ENCODE results near the gene B4GALT3.
"Not testable (repeated sequence)": the region's sequence is repeated elsewhere in the genome, so short reads cannot be mapped to it uniquely, and the experiment has no call there.

Gene B4GALT3

DNA sequence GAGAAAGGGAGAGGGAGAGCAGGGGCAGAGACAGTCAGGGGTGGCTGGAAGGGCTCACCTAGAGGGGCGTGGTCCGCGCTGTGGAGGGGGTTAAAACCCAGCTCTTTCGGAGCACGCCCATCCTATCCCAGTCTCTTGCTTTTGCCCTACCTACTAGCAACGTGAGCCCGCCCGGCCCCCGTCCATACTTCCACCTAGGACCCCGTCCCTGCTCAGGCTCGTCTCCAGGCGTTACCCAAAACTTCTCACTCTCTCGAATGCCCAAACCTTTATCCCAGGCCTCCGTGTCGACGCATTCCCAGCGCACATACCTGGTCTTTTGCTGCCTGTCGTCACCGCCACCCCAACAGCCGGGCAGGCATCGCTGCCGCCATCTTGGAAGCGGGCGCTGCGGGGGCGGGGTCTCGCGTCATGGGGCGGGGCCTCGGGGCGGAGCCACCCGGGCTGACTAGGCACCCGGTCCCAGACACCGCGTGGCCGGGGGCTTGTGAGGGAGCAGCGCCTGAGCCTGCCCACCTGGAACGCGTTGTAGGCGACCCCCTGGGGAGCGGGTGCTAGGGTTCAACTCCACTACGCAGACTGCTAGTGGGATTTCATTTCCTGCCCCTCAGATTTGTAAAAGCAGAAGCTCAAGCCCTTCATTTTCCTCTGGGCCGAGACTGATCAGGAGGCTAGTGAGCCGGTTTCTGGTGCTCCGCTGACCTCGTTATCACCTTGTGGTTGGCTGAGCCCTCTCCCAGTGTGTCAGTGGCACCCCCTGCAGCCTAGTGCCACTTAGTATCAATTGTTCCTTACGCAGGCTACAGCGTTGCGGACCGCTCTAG, at the start of gene B4GALT3:
B4GALT3 (minus strand) TSS at position 396 of the 824 bp plus-strand sequence. CDS start 1,447 bp downstream, outside the sequence.
- peak; percentile 98 to 99 for DNase-seq

DNA sequence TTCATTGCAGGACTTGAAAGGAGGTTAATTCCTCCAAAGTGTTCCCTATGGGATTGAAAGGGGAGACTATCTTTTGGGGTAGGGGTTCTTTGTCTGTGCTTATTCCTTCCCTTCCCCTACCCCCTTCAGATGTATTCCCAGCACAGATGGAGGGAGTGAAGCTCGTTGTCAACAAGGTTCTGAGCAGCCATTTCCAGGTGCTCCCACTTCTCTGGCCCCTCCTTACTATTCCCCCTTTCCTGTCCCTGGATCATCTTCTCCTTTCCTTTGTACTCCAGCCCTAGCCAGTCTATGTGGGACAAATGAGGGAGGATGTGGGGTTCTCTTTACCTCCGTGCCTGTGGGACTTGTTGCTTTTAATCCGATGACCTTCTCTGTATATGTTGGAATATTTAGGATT, 49.5 kb upstream of the B4GALT3 start:
- no peak for DNase-seq

DNA sequence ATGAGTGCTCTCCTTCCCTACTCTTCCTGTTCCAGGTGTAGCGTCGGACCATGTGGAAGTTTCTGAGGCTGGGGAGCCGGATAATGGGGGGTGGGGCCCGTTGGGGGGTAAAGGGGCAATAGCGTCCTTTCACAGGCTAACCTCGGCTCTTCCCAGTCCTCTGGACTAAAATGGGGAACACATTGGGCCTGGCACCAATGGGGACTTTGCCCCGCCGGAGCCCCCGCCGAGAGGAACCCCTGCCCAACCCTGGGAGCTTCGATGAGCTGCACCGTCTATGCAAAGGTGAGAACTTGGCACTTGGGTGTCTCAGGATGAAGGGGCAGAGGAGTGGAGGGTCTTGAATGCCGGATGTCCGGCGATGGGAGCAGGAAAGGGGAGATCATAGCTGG, 49.0 kb upstream of the B4GALT3 start:
- DNase-seq = no peak

DNA sequence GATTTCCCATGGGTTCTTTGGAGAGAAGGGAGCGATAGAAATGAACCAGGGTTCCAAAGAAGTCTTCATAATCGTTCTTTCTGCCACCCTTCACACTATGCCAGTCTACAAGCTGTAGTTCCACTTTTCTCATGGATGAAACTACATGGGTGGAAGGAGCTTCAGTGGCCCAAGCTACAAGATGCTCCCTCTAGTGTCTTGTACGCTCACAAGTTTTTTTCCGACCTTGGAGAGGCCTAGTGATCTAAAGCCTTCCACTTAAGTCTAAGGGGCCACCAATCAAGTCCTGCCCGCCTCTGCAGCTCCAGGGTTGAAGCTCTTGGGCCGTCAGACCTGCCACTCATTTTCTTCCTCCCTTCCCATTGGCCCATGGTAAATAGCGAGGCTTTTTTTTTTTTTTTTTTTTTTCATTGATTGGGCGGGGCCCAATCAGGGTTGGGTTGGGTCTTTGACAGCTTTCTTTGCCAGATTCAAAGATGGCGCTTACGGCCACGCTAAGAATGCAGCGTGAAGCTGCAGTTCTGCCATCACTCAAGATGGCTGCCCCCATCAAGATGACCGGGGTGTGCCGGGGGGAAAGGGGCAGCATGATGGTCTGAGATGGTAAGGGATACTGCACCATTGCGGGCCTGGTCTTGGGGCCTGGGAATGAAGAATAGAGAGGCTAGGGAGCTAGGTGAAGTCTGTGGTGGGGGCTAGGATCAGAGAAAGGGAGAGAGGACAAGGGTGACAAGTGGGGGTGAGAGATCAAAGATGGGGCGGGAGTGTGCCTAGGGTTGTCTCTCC, 48.4 kb upstream of the B4GALT3 start, which contains the start of gene TOMM40L:
TOMM40L (plus strand) TSS at position 527 of the 786 bp plus-strand sequence. CDS start 430 bp downstream, outside the sequence.
- DNase-seq = peak; percentile 86 to 87

DNA sequence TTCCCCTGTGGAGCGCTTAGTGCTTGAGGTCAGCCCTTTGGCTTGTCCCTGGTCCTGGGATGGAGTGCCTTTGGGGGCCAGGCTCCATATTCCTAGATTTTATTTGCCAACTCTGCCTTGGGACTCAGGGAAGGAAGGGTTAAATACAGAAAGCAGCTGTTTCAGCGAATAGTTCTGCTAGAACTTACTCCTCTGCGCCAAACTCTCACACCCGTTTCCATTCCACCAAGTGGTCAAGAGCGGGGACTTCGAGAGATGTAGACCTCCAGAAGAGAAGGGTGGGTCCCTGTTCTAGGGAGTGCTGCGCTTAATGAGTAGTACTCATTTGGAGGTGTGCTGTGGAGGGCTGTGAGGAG, 47.8 kb upstream of the B4GALT3 start:
- DNase-seq = no peak

DNA sequence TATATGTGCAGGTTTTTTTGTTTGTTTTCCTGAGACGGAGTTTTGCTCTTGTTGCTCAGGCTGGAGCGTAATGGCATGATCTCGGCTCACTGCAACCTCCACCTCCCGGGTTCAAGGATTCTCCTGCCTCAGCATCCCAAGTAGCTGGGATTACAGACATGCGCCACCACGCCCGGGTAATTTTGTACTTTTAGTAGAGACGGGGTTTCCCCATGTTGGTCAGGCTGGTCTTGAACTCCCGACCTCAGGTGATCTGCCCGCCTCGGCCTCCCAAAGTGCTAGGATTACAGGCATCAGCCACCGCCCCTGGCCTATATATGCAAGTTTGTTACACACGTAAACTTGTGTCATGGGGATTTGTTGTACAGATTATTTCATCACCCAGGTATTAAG, 47.4 kb upstream of the B4GALT3 start:
- not testable (repeated sequence) for DNase-seq

DNA sequence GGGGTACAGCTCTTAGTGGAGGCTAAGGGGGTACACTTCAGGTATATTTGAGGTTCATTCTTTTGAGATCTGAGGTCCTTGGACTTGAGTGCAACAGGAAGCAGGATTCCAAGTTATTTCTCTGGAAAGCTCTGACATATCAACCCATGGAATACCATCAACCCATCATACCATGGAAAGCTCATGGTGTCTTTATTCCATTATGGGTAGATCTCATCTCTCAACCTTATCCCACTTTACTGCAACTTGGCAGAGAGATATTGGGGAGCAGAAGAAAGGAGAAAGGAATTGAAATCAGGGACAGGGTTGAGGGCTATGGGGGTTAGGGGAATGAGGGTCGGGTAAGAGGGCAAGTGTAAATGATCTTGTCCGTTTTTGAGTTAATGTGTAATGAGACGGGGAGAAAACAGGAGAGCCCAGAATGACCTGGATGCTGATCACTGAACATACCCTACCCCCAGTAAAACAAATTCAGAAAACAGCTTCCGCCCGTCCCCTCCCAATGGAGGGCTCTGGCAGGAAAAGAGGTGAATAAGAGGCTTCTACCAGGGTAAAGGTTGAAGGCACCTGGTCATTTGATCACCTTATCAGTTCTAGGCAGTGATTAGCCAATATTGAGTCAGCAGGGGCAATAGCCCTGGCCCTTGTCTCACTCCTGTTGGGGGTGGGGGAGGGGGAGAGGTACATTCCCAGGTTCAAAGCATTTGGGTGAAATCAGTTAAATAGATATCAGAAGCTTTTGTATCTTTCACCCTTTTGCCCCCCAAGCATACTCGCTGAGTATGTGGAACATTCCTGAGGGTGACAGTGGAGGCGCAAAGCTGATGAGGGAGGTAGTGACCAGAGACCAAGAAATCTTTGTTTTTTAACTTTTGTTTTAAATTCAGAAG, 46.7 kb upstream of the B4GALT3 start:
- DNase-seq = no peak

DNA sequence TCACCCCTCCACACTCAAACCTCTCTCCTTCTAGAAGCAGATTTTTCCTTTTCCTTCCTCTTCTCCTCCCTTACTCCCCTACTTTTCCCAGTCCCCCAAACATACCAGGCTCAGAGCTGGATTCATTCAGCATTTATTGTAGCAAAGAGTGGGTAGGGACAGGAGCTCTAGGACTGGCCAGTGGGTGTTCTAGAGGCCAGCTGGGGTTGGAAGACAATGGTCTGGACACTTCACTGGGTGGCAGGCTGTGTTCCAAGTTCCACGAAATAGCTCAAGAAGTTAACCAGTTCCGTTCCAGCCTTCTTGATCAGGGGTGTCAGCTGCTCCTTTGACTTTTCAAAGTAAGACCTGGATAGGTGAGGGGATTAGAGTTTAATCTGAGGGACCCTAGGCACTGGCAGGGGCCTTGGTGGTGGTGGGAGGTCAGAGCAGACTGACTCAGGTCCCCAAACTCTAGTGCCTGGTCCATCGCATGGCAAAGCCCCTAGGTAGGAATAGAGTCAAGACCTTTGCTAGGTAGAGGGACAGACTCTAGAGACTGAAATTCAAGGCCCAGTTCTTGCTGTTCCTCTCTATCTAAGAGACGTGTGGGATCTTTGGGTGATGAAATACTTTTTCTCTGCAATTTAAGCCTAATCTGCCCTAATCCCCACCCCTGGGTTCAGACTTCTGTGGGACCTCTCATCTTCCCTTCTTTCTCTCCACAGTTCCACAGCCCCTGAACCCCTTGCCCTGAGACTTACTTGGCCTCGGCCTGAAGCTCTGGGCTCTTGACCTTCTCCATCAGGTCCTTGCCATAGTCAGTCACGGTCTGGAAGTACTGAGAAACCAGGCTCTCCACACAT, 45.1 kb upstream of the B4GALT3 start:
- DNase-seq = no peak

DNA sequence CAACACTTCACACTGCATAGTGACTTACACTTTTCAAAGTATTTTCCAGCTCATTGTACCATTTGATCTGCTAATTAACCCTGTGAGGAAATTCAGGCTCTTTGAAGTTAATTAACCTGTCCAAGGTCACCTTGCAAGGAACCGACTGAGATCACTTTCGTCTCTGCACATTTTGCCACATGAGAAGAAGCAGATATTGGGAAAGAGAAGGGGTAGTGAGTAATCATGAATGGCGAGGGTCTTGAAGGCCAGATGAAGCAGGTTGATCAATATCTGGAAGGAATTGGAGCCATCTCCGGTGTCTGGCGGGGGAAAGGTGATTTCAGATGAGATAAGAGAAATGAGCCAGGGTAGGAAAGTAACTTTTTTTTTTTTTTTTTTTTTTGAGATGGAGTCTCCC, 42.7 kb upstream of the B4GALT3 start:
- no peak for DNase-seq

DNA sequence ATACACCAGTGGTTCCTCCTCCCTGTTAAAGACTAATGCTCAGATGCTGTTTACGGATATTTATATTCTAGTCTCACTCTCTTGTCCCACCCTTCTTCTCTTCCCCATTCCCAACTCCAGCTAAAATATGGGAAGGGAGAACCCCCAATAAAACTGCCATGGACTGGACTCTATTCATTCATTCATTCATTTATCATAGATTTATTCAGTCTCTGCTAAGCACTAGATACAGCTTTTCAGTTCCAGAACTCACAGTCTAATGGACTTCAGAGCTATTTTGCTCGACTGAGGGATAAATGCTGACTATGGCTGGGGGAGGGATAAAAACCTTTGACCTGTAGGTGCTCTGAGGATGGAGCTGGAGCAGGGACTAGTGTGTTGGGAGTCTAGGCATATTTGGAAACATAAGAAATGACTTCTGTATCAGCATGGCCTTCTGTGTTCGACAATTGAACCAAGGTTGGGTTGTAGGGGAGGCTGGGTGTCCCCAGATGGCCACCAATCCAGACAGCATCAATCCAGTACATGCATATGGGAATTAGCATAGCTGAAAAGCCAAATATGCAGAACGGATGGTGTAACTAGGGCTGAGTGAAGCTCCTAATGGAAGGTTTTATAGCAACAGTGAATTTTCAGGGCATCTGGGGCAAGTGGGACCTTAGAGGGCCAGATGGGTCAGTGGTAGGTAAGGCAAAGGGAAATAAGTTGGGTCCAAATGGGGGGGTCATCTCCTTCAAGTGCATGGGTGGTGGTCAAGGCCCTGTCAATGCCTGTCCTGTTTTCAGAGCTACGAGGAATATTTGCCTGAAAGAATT, 42.0 kb upstream of the B4GALT3 start:
- no peak for DNase-seq

DNA sequence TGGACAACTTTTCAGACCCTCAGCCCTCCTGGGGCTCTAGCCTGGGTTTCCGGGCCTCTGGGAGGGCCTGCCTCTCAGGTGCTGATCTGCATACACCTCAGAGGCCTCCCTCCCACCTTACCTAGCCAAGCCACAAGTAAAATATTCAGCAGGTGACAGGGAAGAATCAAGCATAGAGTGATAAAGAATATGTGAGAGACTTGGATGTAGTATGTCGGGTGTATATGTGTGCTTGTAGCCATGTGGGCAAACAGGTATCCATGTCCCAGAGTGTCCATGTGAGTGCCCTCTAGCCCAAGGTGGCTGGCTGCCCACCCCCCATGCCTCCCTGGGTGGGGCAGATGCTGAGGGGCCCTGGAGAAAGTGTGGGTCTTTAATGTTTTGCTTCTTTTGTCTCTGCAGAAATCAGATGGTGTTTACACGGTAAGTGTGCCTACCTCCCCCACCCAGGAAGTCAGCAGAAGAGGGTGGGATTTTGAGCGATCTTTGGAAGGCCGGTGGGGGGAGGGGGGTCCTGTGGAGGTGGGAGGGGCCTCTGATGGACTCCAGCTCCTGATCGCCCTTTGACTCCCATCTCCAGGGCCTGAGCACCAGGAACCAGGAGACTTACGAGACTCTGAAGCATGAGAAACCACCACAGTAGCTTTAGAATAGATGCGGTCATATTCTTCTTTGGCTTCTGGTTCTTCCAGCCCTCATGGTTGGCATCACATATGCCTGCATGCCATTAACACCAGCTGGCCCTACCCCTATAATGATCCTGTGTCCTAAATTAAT, 41.2 kb upstream of the B4GALT3 start:
- DNase-seq = no peak

DNA sequence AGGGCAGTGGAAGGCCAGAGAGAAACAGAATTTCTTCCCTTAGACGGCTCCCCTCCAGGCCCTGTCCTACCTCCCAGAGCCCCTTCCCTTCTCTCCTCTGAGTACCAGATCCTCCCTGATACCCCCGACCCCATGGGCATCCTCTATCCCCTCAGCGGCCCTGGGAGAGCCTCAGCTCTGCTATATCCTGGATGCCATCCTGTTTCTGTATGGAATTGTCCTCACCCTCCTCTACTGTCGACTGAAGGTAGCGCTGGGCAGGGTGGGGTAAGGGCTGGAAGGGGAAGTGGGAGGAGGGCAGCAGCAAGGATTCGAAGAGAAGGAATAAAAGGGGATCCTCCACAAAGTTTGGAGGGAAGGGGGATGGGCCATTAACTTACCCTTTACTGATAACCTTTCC, 40.5 kb upstream of the B4GALT3 start:
- no peak for DNase-seq

DNA sequence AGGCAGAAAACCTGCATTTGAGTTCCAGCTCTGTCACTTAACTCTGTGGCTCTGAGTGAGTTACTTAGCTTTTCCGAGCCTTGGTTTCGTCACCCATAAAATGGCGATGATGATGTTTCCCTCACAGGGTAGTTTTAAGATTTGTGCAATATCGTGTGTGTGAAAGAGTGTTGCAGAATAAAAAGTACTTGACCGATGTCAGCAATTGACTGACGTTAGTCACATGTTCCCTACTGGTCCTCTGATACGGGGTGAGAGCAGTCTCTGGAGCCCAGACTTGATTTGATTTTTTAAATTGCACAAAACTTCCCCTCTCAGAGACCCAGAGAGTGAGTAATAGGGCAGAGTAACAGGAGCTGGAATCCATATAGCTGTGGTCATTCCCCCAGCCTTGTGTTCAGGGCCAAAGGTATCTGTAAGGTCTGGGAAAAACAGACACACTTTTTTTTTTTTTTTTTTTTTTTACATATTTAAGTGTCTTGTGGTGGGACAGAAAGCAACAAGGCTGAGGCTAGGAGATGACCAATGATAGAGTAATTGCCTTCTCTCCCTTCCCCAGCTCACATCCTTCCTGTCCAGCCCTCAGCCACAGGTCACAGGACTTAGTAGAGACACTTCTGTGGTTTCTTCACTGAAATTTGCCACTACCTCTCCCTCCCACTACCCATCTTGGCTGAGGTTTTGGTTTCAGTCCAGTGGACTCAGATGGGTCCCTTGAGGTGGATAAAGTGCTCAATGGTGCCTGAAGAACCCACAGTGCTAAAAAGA, 39.8 kb upstream of the B4GALT3 start:
- DNase-seq = no peak

DNA sequence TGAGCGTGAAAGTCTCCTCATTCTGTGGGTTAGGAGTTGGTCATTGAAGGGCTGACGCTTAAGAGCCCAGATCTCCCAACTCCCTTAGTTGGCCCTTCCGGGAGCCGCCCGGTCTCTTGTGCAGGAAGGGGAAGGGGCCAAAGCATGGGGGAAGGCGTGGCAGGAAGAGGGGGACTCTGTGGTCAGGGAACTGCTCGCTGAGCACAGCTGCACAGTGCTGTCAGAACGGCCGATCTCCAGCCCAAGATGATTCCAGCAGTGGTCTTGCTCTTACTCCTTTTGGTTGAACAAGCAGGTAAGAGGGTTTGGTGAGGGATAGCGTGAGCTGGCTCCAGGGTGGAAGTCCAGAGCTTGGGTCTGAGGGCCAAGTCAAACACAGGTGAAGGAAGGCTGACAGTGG, 37.8 kb upstream of the B4GALT3 start, which contains the start of gene FCER1G:
FCER1G (plus strand) TSS at position 220 of the 400 bp plus-strand sequence; CDS start at position 247, 27 bp downstream.
- DNase-seq = no peak

DNA sequence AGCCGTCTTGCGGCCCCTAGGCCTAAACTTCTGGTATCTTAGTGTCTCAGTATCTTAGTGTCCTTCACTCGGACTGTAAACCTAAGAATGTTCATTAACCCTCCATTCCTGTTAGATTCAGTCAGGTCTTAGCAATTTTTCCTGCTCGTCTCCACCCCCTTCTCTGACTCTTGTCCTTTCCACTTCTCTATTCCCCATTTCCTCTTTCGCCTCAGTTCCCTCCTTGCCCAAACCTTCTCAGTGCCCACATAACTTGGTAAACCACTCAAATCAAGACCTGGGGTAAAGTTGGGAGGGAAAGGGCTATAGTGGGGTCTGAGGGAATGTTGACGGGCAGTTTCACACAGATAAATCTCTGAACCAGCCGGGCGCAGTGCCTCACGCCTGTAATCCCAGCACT, 37.1 kb upstream of the B4GALT3 start:
- DNase-seq = no peak

DNA sequence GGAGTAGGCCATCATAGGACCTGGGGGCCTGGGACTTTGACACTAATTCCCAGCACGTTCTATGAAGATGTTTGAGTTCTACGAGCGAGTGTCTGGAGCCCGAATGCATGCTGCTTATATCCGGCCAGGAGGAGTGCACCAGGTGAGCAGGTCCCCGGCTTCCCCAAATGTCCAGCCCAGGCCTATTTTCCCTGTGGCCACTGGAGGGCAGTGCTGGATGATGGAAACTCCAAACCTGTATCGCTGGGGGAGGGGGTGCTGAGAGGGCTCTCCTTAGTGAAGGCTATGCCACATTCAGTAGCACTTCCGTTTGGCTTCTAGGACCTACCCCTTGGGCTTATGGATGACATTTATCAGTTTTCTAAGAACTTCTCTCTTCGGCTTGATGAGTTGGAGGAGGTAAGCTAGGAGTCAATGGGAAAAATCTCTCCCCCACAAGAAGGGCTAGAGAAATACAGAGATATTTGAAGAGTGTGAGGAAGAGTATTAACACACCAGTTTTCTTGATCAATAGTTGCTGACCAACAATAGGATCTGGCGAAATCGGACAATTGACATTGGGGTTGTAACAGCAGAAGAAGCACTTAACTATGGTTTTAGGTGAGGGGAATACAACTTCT, 32.6 kb upstream of the B4GALT3 start:
- peak; percentile 74 to 79 for DNase-seq

DNA sequence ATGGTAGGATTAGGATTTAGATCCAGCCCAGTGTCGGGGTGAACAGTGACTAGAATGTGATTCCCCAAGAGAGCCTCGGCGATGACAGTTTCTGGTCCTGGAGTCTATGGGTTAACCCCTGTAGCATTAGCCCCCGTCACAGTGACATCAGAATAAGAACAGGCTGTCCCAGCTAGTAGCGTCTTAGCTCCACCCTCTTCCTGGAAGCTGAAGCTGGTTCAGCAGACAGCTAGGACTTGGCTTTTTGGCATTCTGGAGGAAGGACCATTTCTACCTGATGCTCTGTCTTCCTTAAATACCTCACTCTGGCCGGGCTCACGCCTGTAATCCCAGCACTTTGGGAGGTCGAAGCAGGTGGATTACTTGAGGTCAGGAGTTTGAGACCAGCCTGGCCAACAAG, 29.9 kb upstream of the B4GALT3 start:
- no peak for DNase-seq

DNA sequence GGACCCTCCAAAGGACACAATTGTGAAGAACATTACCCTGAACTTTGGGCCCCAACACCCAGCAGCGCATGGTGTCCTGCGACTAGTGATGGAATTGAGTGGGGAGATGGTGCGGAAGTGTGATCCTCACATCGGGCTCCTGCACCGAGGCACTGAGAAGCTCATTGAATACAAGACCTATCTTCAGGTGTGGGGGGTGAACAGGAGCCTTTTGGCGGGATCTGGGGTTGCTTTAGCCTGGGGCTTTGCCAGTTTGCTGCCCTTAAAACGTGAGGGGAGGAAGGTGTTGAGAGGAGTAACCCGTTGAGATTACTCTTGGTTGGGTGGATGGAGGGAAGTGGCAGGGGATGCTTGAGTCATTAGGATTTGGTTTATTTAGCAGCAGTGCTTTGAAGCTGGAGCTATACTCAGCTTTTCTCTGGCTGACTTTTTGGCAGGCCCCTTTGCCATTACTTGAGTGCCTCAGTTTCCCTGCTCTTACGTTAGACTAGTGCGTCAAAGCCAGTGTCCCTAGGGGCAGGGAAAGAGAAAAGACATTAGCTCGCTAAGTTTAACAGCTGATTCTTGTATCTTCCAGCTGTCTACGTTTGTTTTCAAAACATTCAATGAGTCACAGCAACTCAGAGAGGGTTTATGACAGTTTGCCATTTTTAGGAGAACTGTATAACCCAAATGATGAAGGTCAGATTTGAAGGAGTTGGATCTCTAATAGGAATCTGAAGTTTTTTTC, 29.3 kb upstream of the B4GALT3 start:
- DNase-seq = no peak
